Sigmoid colon (tissue), 4 donors: ENCODE data around the gene DMPK.
A peak's percentile ranks its signal among the peaks of the same experiment; 100 is the strongest.

Experiments
- EP300 ChIP-seq, 4 donors: sonication (generic); formaldehyde crosslinking; IDR thresholded peaks; one replicate each; pipeline ENCODE4 v1.6.1; 2017; ENCODE audit warnings: antibody characterized with exemption in 4 of 4
- POLR2A ChIP-seq, 2 donors: fragments of 450-650 bp; IDR thresholded peaks; one replicate each; pipeline ENCODE4 v1.6.1; 2016; ENCODE audit warnings: antibody characterized with exemption in 2 of 2, mild to moderate bottlenecking in 2 of 2, moderate library complexity in 2 of 2
- POLR2AphosphoS5 ChIP-seq, 4 donors: sonication (generic); formaldehyde crosslinking; IDR thresholded peaks; one replicate each; pipeline ENCODE4 v1.6.1; 2017; ENCODE audit warnings: antibody characterized with exemption in 4 of 4
- TF ChIP-seq, protein P1 (sequence below), 4 experiments: fragments of 450-650 bp in 3 of 4; fragments of 200-600 bp in 1 of 4; IDR thresholded peaks; one replicate each; pipeline ENCODE4 v1.5.1; 2016 to 2019; ENCODE audit warnings: antibody characterized with exemption in 4 of 4, mild to moderate bottlenecking in 3 of 4, moderate library complexity in 2 of 4

GRCh38 chr19:45817010-45817724 is 34.9 kb upstream of the DMPK start:
- TF ChIP-seq EP300 (IDR thresholded peaks at IDR 0.05) (no peak), POLR2A (IDR thresholded peaks at IDR 0.05) (no peak), POLR2AphosphoS5 (IDR thresholded peaks at IDR 0.05) (peak in 2 of 4 donors; percentile 13 to 41)
- TF ChIP-seq, protein P1, sequence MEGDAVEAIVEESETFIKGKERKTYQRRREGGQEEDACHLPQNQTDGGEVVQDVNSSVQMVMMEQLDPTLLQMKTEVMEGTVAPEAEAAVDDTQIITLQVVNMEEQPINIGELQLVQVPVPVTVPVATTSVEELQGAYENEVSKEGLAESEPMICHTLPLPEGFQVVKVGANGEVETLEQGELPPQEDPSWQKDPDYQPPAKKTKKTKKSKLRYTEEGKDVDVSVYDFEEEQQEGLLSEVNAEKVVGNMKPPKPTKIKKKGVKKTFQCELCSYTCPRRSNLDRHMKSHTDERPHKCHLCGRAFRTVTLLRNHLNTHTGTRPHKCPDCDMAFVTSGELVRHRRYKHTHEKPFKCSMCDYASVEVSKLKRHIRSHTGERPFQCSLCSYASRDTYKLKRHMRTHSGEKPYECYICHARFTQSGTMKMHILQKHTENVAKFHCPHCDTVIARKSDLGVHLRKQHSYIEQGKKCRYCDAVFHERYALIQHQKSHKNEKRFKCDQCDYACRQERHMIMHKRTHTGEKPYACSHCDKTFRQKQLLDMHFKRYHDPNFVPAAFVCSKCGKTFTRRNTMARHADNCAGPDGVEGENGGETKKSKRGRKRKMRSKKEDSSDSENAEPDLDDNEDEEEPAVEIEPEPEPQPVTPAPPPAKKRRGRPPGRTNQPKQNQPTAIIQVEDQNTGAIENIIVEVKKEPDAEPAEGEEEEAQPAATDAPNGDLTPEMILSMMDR (IDR thresholded peaks at IDR 0.05) = peak; percentile 82 to 92 (median 86)
